WTC11 (cell line): ENCODE results near the gene TSPAN9. TPM values are rescaled to one million over a fixed set of nuclear protein-coding genes. Genes with fewer than 3 reads are reported as not detected.

Experiments
- ATAC-seq: fragments of 200-7000 bp; cut with Tn5 transposase; 2 replicates; pipeline ENCODE4 v1.10.0; 2021; ENCODE audit warnings: mild to moderate bottlenecking, moderate library complexity
- CTCF ChIA-PET: fragments of 300-600 bp; sonication (Branson Sonifier 250); formaldehyde crosslinking; loops from one replicate; lab custom pipeline; 2021; ENCODE audit warnings: antibody characterized with exemption; lab: Charles Lee
- POLR2A ChIA-PET: fragments of 350-600 bp; sonication (Branson Sonifier 250); formaldehyde crosslinking; loops from one replicate; lab custom pipeline; 2021; ENCODE audit warnings: antibody characterized with exemption; lab: Charles Lee
- DNase-seq: peaks from one replicate; pipeline ENCODE4 v3.0.0; 2021; ENCODE audit warnings: low spot score
- H3K27ac Mint-ChIP-seq: 2 replicates; pipeline ENCODE4 v1.8.0; 2021; ENCODE audit warnings: mixed read lengths
- H3K27me3 Mint-ChIP-seq: 2 replicates; pipeline ENCODE4 v1.8.0; 2021; ENCODE audit warnings: low read depth, mild to moderate bottlenecking, moderate library complexity, mixed read lengths
- H3K36me3 Mint-ChIP-seq: 2 replicates; pipeline ENCODE4 v1.8.0; 2021; ENCODE audit warnings: mixed read lengths
- H3K4me1 Mint-ChIP-seq: 2 replicates; pipeline ENCODE4 v1.8.0; 2022; ENCODE audit warnings: mixed read lengths
- H3K4me3 Mint-ChIP-seq: 2 replicates; pipeline ENCODE4 v1.8.0; 2021; ENCODE audit warnings: mild to moderate bottlenecking, moderate library complexity, mixed read lengths
- H3K9me3 Mint-ChIP-seq: 2 replicates; pipeline ENCODE4 v1.8.0; 2021; ENCODE audit warnings: mixed read lengths
- EMX1 ChIP-seq: fragments of 250-450 bp; sonication (Bioruptor Pico); IDR thresholded peaks from 2 replicates; pipeline ENCODE4 v1.8.0; 2021; ENCODE audit warnings: mild to moderate bottlenecking
- GRHL2 ChIP-seq: fragments of 250-450 bp; sonication (Bioruptor Pico); IDR thresholded peaks from 2 replicates; pipeline ENCODE4 v1.8.0; 2022; ENCODE audit warnings: mild to moderate bottlenecking, moderate library complexity; ENCODE audit not compliant: insufficient replicate concordance, severe bottlenecking
- GTF2I ChIP-seq: fragments of 250-450 bp; sonication (Bioruptor Pico); conservative IDR thresholded peaks from 2 replicates; pipeline ENCODE4 v1.4.0; 2021; ENCODE audit warnings: mild to moderate bottlenecking
- MXD4 ChIP-seq: fragments of 250-450 bp; sonication (Bioruptor Pico); IDR thresholded peaks from 2 replicates; pipeline ENCODE4 v1.8.0; 2021; ENCODE audit warnings: mild to moderate bottlenecking, moderate library complexity, borderline replicate concordance
- NFE2L1 ChIP-seq: sonication (generic); formaldehyde crosslinking; IDR thresholded peaks from 2 replicates; pipeline ENCODE4 v1.8.1; 2023; ENCODE audit warnings: missing genetic modification reagents
- NR2C2 ChIP-seq: sonication (generic); formaldehyde crosslinking; IDR thresholded peaks from 2 replicates; pipeline ENCODE4 v1.8.0; 2022; ENCODE audit warnings: mild to moderate bottlenecking, missing genetic modification reagents
- OVOL2 ChIP-seq: fragments of 250-450 bp; sonication (Bioruptor Pico); IDR thresholded peaks from 2 replicates; pipeline ENCODE4 v1.9.0; 2021; ENCODE audit warnings: mild to moderate bottlenecking, borderline replicate concordance
- PRRX2 ChIP-seq: fragments of 250-450 bp; sonication (Bioruptor Pico); IDR thresholded peaks from 2 replicates; pipeline ENCODE4 v1.8.0; 2021; ENCODE audit warnings: mild to moderate bottlenecking
- RELA ChIP-seq: sonication (generic); formaldehyde crosslinking; IDR thresholded peaks from 2 replicates; pipeline ENCODE4 v1.8.1; 2022; ENCODE audit warnings: missing genetic modification reagents, mild to moderate bottlenecking, borderline replicate concordance
- RORB ChIP-seq: fragments of 250-450 bp; sonication (Bioruptor Pico); IDR thresholded peaks from 2 replicates; pipeline ENCODE4 v1.9.0; 2021; ENCODE audit warnings: mild to moderate bottlenecking
- ZNF232 ChIP-seq: sonication (generic); formaldehyde crosslinking; IDR thresholded peaks from 2 replicates; pipeline ENCODE4 v1.8.0; 2022; ENCODE audit warnings: mild to moderate bottlenecking, missing genetic modification reagents
- ZNF263 ChIP-seq: sonication (generic); formaldehyde crosslinking; IDR thresholded peaks from 2 replicates; pipeline ENCODE4 v1.8.1; 2022; ENCODE audit warnings: low read depth, mild to moderate bottlenecking, moderate library complexity, missing genetic modification reagents
- ZNF396 ChIP-seq: fragments of 250-450 bp; sonication (Bioruptor Pico); IDR thresholded peaks from 2 replicates; pipeline ENCODE4 v1.8.0; 2021; ENCODE audit warnings: mild to moderate bottlenecking, moderate library complexity, borderline replicate concordance
- ZNF423 ChIP-seq: fragments of 250-450 bp; sonication (Bioruptor Pico); IDR thresholded peaks from 2 replicates; pipeline ENCODE4 v2.1.2; 2022; ENCODE audit warnings: mild to moderate bottlenecking, moderate library complexity
- total RNA-seq: library from RNA; stranded (reverse); gene quantifications from 3 replicates; pipeline ENCODE4 v1.2.3, GENCODE V29; 2021
- TF ChIP-seq, protein P1 (sequence below): sonication (generic); formaldehyde crosslinking; IDR thresholded peaks from 2 replicates; pipeline ENCODE4 v1.8.0; 2023; ENCODE audit warnings: mild to moderate bottlenecking, missing genetic modification reagents
- TF ChIP-seq, protein P2 (sequence below): sonication (generic); formaldehyde crosslinking; IDR thresholded peaks from 2 replicates; pipeline ENCODE4 v1.8.1; 2022; ENCODE audit warnings: mild to moderate bottlenecking, missing genetic modification reagents, moderate library complexity, borderline replicate concordance
- TF ChIP-seq, protein P3 (sequence below): fragments of 250-450 bp; sonication (Bioruptor Pico); IDR thresholded peaks from 2 replicates; pipeline ENCODE4 v1.9.0; 2021; ENCODE audit warnings: moderate library complexity, mild to moderate bottlenecking, inconsistent platforms, borderline replicate concordance
- TF ChIP-seq, protein P4 (sequence below): fragments of 200-600 bp; IDR thresholded peaks from 2 replicates; pipeline ENCODE4 v1.8.0; 2022; ENCODE audit warnings: antibody characterized with exemption
- TF ChIP-seq, protein P5 (sequence below): sonication (generic); formaldehyde crosslinking; IDR thresholded peaks from 2 replicates; pipeline ENCODE4 v1.8.0; 2022; ENCODE audit warnings: mild to moderate bottlenecking, missing genetic modification reagents
- TF ChIP-seq, protein P6 (sequence below): sonication (generic); formaldehyde crosslinking; conservative IDR thresholded peaks from 2 replicates; pipeline ENCODE4 v1.8.1; 2022; ENCODE audit warnings: mild to moderate bottlenecking, missing genetic modification reagents

TSPAN9 gene
- total RNA-seq, 1 experiment from 2014 or later = 27.6 TPM

DNA sequence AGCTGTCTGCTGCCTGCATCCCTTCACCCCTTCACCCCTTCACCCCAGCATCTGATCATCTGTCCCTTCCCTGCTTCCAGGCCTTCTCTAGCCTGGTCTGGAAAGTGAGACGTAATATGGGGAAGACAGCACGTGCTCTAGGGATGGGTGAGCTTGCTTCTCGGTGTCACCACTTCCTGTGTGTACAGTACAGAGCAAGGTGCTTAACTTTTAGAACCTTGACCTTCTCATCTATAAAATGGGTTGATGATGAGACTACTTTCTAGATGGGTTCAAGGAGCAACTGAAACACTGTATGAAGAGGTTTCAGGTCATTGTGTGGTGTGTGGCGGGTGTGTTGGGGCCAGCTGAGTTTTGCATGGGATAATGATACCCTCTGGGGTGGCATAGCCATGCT, 140.5 kb downstream of the TSPAN9 start:
- H3K9me3 Mint-ChIP-seq = no peaks in the 10 kb centered on the region
- TF ChIP-seq GRHL2 (CRISPR knock-in tag) (no peak), RORB (CRISPR knock-in tag) (no peak), ZNF423 (CRISPR knock-in tag) (no peak), ZNF396 (CRISPR knock-in tag) (no peak), MXD4 (CRISPR knock-in tag) (no peak), RELA (CRISPR knock-in tag) (no peak), ZNF263 (no peak), NR2C2 (no peak)
- TF ChIP-seq, protein P1, sequence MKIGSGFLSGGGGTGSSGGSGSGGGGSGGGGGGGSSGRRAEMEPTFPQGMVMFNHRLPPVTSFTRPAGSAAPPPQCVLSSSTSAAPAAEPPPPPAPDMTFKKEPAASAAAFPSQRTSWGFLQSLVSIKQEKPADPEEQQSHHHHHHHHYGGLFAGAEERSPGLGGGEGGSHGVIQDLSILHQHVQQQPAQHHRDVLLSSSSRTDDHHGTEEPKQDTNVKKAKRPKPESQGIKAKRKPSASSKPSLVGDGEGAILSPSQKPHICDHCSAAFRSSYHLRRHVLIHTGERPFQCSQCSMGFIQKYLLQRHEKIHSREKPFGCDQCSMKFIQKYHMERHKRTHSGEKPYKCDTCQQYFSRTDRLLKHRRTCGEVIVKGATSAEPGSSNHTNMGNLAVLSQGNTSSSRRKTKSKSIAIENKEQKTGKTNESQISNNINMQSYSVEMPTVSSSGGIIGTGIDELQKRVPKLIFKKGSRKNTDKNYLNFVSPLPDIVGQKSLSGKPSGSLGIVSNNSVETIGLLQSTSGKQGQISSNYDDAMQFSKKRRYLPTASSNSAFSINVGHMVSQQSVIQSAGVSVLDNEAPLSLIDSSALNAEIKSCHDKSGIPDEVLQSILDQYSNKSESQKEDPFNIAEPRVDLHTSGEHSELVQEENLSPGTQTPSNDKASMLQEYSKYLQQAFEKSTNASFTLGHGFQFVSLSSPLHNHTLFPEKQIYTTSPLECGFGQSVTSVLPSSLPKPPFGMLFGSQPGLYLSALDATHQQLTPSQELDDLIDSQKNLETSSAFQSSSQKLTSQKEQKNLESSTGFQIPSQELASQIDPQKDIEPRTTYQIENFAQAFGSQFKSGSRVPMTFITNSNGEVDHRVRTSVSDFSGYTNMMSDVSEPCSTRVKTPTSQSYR (CRISPR knock-in tag) = no peak
- TF ChIP-seq, protein P2, sequence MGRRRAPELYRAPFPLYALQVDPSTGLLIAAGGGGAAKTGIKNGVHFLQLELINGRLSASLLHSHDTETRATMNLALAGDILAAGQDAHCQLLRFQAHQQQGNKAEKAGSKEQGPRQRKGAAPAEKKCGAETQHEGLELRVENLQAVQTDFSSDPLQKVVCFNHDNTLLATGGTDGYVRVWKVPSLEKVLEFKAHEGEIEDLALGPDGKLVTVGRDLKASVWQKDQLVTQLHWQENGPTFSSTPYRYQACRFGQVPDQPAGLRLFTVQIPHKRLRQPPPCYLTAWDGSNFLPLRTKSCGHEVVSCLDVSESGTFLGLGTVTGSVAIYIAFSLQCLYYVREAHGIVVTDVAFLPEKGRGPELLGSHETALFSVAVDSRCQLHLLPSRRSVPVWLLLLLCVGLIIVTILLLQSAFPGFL (CRISPR knock-in tag) = no peak
- TF ChIP-seq, protein P3, sequence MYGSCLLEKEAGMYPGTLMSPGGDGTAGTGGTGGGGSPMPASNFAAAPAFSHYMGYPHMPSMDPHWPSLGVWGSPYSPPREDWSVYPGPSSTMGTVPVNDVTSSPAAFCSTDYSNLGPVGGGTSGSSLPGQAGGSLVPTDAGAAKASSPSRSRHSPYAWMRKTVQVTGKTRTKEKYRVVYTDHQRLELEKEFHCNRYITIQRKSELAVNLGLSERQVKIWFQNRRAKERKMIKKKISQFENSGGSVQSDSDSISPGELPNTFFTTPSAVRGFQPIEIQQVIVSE (CRISPR knock-in tag) = no peak
- TF ChIP-seq, protein P4, sequence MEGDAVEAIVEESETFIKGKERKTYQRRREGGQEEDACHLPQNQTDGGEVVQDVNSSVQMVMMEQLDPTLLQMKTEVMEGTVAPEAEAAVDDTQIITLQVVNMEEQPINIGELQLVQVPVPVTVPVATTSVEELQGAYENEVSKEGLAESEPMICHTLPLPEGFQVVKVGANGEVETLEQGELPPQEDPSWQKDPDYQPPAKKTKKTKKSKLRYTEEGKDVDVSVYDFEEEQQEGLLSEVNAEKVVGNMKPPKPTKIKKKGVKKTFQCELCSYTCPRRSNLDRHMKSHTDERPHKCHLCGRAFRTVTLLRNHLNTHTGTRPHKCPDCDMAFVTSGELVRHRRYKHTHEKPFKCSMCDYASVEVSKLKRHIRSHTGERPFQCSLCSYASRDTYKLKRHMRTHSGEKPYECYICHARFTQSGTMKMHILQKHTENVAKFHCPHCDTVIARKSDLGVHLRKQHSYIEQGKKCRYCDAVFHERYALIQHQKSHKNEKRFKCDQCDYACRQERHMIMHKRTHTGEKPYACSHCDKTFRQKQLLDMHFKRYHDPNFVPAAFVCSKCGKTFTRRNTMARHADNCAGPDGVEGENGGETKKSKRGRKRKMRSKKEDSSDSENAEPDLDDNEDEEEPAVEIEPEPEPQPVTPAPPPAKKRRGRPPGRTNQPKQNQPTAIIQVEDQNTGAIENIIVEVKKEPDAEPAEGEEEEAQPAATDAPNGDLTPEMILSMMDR = no peak
- TF ChIP-seq, protein P5, sequence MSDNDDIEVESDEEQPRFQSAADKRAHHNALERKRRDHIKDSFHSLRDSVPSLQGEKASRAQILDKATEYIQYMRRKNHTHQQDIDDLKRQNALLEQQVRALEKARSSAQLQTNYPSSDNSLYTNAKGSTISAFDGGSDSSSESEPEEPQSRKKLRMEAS (CRISPR knock-in tag) = no peak
- TF ChIP-seq, all 79 proteins: peak for 0
- Mint-ChIP-seq H3K4me1 (peaks cover 29% of the 10 kb centered on the region), H3K36me3 (no peaks in the 10 kb centered on the region), H3K27me3 (no peaks in the 10 kb centered on the region; the same call in 1 of the 2 replicates), H3K27ac (no peak overlapping the region), H3K4me3 (no peak overlapping the region)
- DNase-seq (no peak), ATAC-seq (no peak)
- ChIA-PET POLR2A (no interaction called here), CTCF (interaction anchor here (1.2 to 4.3 kb wide), 5 partner anchors 9 to 57 kb away, joined by 3 to 26 read pairs (median 6); no protein-coding TSS in a partner anchor)

DNA sequence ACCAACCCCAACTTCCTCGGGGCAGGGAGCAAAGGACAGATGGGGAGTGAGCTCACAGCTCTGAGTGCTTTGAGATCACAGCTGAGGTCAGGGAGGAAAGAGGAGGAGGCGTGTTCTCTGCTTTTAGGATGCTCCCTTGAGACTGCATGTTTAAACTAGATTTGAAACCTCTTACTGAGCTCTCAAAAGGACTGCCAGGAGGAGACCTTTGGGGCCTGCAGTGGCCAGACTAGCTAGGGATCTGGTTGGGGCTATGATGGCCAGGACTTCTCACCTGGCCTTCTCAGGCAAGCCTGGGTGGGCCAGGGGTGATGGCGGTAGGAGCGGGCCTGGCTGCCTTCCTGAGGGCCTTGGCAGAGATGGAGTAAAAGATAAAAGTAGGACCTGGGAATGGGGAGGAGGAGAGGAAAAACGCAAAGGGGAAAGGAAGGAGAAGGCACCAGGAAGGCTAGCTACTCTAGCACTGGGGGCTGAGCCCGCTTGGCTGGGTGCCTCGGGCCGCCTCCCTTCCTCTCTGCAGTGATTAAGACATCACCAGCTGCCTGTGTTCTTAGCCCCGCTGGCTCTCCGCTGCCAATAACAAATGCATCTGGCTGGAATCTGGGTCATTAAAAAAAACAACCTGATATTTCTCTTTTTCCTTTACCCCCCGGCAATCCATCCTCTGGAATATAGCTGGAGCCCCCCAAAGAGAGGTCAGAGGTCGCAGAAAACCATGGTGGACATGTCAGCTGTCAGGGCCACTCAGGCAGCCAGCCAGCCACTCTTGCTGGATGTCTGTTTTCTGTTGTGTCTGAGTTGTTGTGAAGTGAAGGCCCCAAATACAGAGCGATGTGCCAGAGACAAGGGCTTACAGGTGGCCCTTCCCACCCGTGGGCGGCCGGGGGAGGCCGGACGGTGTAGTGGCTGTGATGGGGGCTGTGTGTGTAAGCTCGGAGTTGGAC, 141.3 kb downstream of the TSPAN9 start:
- Mint-ChIP-seq H3K4me1 (peaks cover 20% of the 10 kb centered on the region), H3K4me3 (no peak overlapping the region), H3K27me3 (no peaks in the 10 kb centered on the region), H3K36me3 (no peaks in the 10 kb centered on the region), H3K9me3 (no peaks in the 10 kb centered on the region), H3K27ac (peak overlapping the region; percentile 51)
- TF ChIP-seq ZNF232 (CRISPR knock-in tag) (no peak), ZNF423 (CRISPR knock-in tag) (no peak), NFE2L1 (CRISPR knock-in tag) (no peak), PRRX2 (CRISPR knock-in tag) (no peak), GTF2I (CRISPR knock-in tag) (no peak), OVOL2 (CRISPR knock-in tag) (no peak), EMX1 (CRISPR knock-in tag) (no peak)
- TF ChIP-seq, protein P6, sequence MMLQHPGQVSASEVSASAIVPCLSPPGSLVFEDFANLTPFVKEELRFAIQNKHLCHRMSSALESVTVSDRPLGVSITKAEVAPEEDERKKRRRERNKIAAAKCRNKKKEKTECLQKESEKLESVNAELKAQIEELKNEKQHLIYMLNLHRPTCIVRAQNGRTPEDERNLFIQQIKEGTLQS = no peak
- ChIA-PET CTCF (interaction anchor here (0.7 to 4.3 kb wide), 7 partner anchors 11 to 86 kb away, joined by 3 to 26 read pairs (median 3); no protein-coding TSS in a partner anchor), POLR2A (no interaction called here)
- ATAC-seq = no peak
- DNase-seq = no peak
